K562 (cell line): ENCODE data around the gene GPATCH2L. TPM values are rescaled to one million over a fixed set of nuclear protein-coding genes. Genes with fewer than 3 reads are reported as not detected.

ENCODE experiments used
- CTBP1 ChIP-seq: fragments of 450-650 bp; IDR thresholded peaks from 2 replicates; pipeline ENCODE4 v1.6.1; 2016; ENCODE audit warnings: borderline replicate concordance
- CTCFL ChIP-seq: IDR thresholded peaks from 2 replicates; pipeline ENCODE4 v1.6.1; 2011; ENCODE audit warnings: borderline replicate concordance, low read depth, mild to moderate bottlenecking, moderate library complexity, low read length; ENCODE audit not compliant: insufficient read depth, poor library complexity, severe bottlenecking
- DPF2 ChIP-seq: fragments of 450-650 bp; IDR thresholded peaks from 2 replicates; pipeline ENCODE4 v1.6.1; 2016
- EP300 ChIP-seq: IDR thresholded peaks from 2 replicates; pipeline ENCODE4 v1.6.1; 2012; ENCODE audit warnings: low read length, improper control_type of control experiment
- GTF2A2 ChIP-seq: IDR thresholded peaks from 2 replicates; pipeline ENCODE4 v1.6.1; 2016; ENCODE audit warnings: mild to moderate bottlenecking, missing genetic modification characterization, missing compliant biosample characterization
- ILF3 ChIP-seq: fragments of 450-650 bp; IDR thresholded peaks from 2 replicates; pipeline ENCODE4 v1.6.1; 2018; ENCODE audit warnings: antibody characterized with exemption, mild to moderate bottlenecking, moderate library complexity, borderline replicate concordance
- JUNB ChIP-seq: fragments of 450-650 bp; formaldehyde crosslinking; conservative IDR thresholded peaks from 2 replicates; pipeline ENCODE4 v1.4.0; 2020; ENCODE audit warnings: mild to moderate bottlenecking
- MEF2A ChIP-seq: IDR thresholded peaks from 2 replicates; pipeline ENCODE4 v1.6.1; 2011; ENCODE audit warnings: low read depth, mild to moderate bottlenecking, low read length, moderate library complexity; ENCODE audit not compliant: control insufficient read depth
- NCOR1 ChIP-seq: fragments of 450-650 bp; IDR thresholded peaks from 2 replicates; pipeline ENCODE4 v1.6.1; 2016; ENCODE audit warnings: mild to moderate bottlenecking, moderate library complexity
- NFATC3 ChIP-seq: fragments of 450-650 bp; IDR thresholded peaks from 2 replicates; pipeline ENCODE4 v1.6.1; 2017; ENCODE audit warnings: mild to moderate bottlenecking
- PRMT5 ChIP-seq: sonication (generic); formaldehyde crosslinking; IDR thresholded peaks from 2 replicates; pipeline ENCODE4 v1.5.0; 2020; ENCODE audit warnings: missing genetic modification reagents
- SOX6 ChIP-seq: fragments of 450-650 bp; IDR thresholded peaks from 2 replicates; pipeline ENCODE4 v1.6.1; 2014; ENCODE audit warnings: mild to moderate bottlenecking
- STAT5B ChIP-seq: fragments of 250-450 bp; sonication (Bioruptor Pico); IDR thresholded peaks from 2 replicates; pipeline ENCODE4 v1.8.0; 2021; ENCODE audit warnings: mild to moderate bottlenecking, inconsistent platforms
- TEAD1 ChIP-seq, 2 experiments: fragments of 450-650 bp in 1 of 2; sonication (generic) in 1 of 2; formaldehyde crosslinking; IDR thresholded peaks; 2 replicates each; pipeline versions ENCODE4 v1.4.0 to v1.8.0; 2020 to 2022; ENCODE audit warnings: mild to moderate bottlenecking in 2 of 2, missing genetic modification reagents in 1 of 2
- TRIM28 ChIP-seq: fragments of 450-650 bp; IDR thresholded peaks from 2 replicates; pipeline ENCODE4 v1.6.1; 2017
- ZBTB12 ChIP-seq: fragments of 250-450 bp; sonication (Bioruptor Pico); IDR thresholded peaks from 2 replicates; pipeline ENCODE4 v1.4.0; 2020
- ZFP30 ChIP-seq: fragments of 250-450 bp; sonication (Bioruptor Pico); IDR thresholded peaks from 2 replicates; pipeline ENCODE4 v1.8.0; 2022; ENCODE audit warnings: moderate library complexity, mild to moderate bottlenecking, inconsistent platforms, borderline replicate concordance
- ZFP36 ChIP-seq: fragments of 150-350 bp; IDR thresholded peaks from 2 replicates; pipeline ENCODE4 v1.6.1; 2018; ENCODE audit warnings: low read length, low read depth; ENCODE audit not compliant: partially characterized antibody
- ZNF12 ChIP-seq: sonication (generic); formaldehyde crosslinking; IDR thresholded peaks from 2 replicates; pipeline ENCODE4 v1.4.0; 2020; ENCODE audit warnings: mild to moderate bottlenecking, missing genetic modification reagents
- ZNF277 ChIP-seq: fragments of 250-450 bp; sonication (Bioruptor Pico); IDR thresholded peaks from 2 replicates; pipeline ENCODE4 v1.8.0; 2022; ENCODE audit warnings: inconsistent platforms, mild to moderate bottlenecking, moderate library complexity, borderline replicate concordance
- ZNF449 ChIP-seq: fragments of 250-450 bp; sonication (Bioruptor Pico); IDR thresholded peaks from 2 replicates; pipeline ENCODE4 v1.8.0; 2022; ENCODE audit warnings: moderate library complexity, mild to moderate bottlenecking, inconsistent platforms
- ZNF699 ChIP-seq: fragments of 250-450 bp; sonication (Bioruptor Pico); IDR thresholded peaks from 2 replicates; pipeline ENCODE4 v1.8.0; 2021; ENCODE audit warnings: mild to moderate bottlenecking, moderate library complexity; ENCODE audit not compliant: insufficient replicate concordance
- ZSCAN32 ChIP-seq: fragments of 450-650 bp; formaldehyde crosslinking; IDR thresholded peaks from 2 replicates; pipeline ENCODE4 v1.4.0; 2020; ENCODE audit warnings: mild to moderate bottlenecking, moderate library complexity
- polyA plus RNA-seq, 8 experiments: library from polyadenylated mRNA; depleted of rRNA in 4 of 8; stranded (reverse) in 5 of 8; unstranded in 3 of 8; fragments of >200 nt; fragmentation: Nextera tagmentation in 2 of 8; fragmentation: Illumina TruSeq in 1 of 8; extraction: Ambion mirVana in 2 of 8; extraction: Trizol in 1 of 8; gene quantifications; 2 replicates each; pipeline versions ENCODE4 v1.2.1 to v1.2.3, GENCODE V29; 2011 to 2014; ENCODE audit warnings: inconsistent platforms in 1 of 8, missing spikeins in 1 of 8
- total RNA-seq, 7 experiments: library from RNA; depleted of rRNA in 6 of 7; stranded (reverse); fragments of >200 nt in 6 of 7; fragmentation: Illumina TruSeq in 2 of 7; extraction: Trizol in 2 of 7; gene quantifications; 2 replicates each; pipeline versions ENCODE4 v1.2.1 to v1.2.3, GENCODE V29; 2011 to 2021; ENCODE audit warnings: low replicate concordance in 1 of 7

Gene GPATCH2L
- total and polyA plus RNA-seq, 9 of the 15 experiments (the other 6 are each of a cell fraction or from before 2014, with no cell fraction given) = 13.1 to 39.6 (median 20.0) TPM

- no peak for TF ChIP-seq JUNB (CRISPR knock-in tag)
- no peak for TF ChIP-seq MEF2A
- no peak for TF ChIP-seq TRIM28
- no peak for TF ChIP-seq ZFP30
- TF ChIP-seq ZNF12 (CRISPR knock-in tag) = no peak
- peak; percentile 63 for TF ChIP-seq EP300
- TF ChIP-seq CTBP1 = 0 out of 2 replicates have a peak, but pooled peaks have one; percentile 2
- TF ChIP-seq ZNF277 (CRISPR knock-in tag) = no peak
- no peak for TF ChIP-seq GTF2A2
- TF ChIP-seq CTCFL = no peak
- TF ChIP-seq ILF3 = no peak
- peak; percentile 38; the same call in 1 of the 2 replicates for TF ChIP-seq NCOR1
- no peak for TF ChIP-seq ZSCAN32 (CRISPR knock-in tag)
- TF ChIP-seq DPF2 = peak; percentile 63; the same call in 1 of the 2 replicates
- TF ChIP-seq STAT5B (CRISPR knock-in tag) = no peak
- TF ChIP-seq TEAD1 (CRISPR knock-in tag; IDR thresholded peaks at IDR 0.05) = no peak
- peak; percentile 91 for TF ChIP-seq ZFP36
- no peak for TF ChIP-seq ZNF699 (CRISPR knock-in tag)
- no peak for TF ChIP-seq PRMT5
- TF ChIP-seq SOX6 = no peak
- no peak for TF ChIP-seq NFATC3
- TF ChIP-seq ZNF449 (CRISPR knock-in tag) = no peak
- TF ChIP-seq ZBTB12 (CRISPR knock-in tag) = no peak
These were observed 107.5 kb downstream of the GPATCH2L start (continued) for GRCh38 chr14:76259029-76259735.
